ENCODE data around the gene PDE7B.

The PDE7B gene

GRCh38 chr6:135842618-135843392 is 8.7 kb upstream of the PDE7B start:
- Histone ChIP-seq H2BK120ac (ENCODE audit: insufficient read depth, low read length, poor library complexity) (no peak overlapping the region), H3K79me1 (ENCODE audit: low read length) (no peaks in the 10 kb centered on the region), H3K27me3 (ENCODE audit: insufficient read depth, low read length) (no peaks in the 10 kb centered on the region), H3K23ac (ENCODE audit: low read length) (no peak overlapping the region), H2BK12ac (ENCODE audit: low read length) (no peak overlapping the region), H2BK5ac (ENCODE audit: low read depth, low read length, poor library complexity) (no peak overlapping the region), H3K18ac (ENCODE audit: low read length) (no peak overlapping the region), H3K9ac (ENCODE audit: low read length) (no peak overlapping the region), H4K8ac (ENCODE audit: low read depth, low read length) (no peak overlapping the region), H3K14ac (ENCODE audit: low read length) (no peak overlapping the region), H2AFZ (ENCODE audit: insufficient read depth, low read length, poor library complexity) (no peak overlapping the region), H2AK5ac (ENCODE audit: low read length) (no peak overlapping the region), H3K79me2 (ENCODE audit: control insufficient read depth, insufficient read depth, low read length, poor library complexity) (no peaks in the 10 kb centered on the region), H3K4ac (ENCODE audit: low read depth, low read length) (no peak overlapping the region), H3K9me3 (ENCODE audit: insufficient read depth, low read depth, low read length) (no peaks in the 10 kb centered on the region), H3K36me3 (ENCODE audit: control insufficient read depth in 1 of 2, insufficient read depth in 2 of 2, low read length in 2 of 2) (no peaks in the 10 kb centered on the region), H3K4me2 (ENCODE audit: low read length) (no peak overlapping the region), H3K4me3 (ENCODE audit: low read depth, low read length) (no peak overlapping the region), H4K12ac (ENCODE audit: low read depth, low read length) (no peak overlapping the region), H3K27ac (ENCODE audit: low read depth, low read length) (no peak overlapping the region), H4K91ac (ENCODE audit: low read depth, low read length) (no peak overlapping the region), H3K4me1 (ENCODE audit: control insufficient read depth in 1 of 2, insufficient read depth in 2 of 2, low read length in 2 of 2) (no peaks in the 10 kb centered on the region)
- no CpG with 5 or more reads among the region's 6 CpGs for WGBS (ENCODE audit: extremely low coverage, insufficient coverage, insufficient read length)
- no peak for DNase-seq

DNA sequence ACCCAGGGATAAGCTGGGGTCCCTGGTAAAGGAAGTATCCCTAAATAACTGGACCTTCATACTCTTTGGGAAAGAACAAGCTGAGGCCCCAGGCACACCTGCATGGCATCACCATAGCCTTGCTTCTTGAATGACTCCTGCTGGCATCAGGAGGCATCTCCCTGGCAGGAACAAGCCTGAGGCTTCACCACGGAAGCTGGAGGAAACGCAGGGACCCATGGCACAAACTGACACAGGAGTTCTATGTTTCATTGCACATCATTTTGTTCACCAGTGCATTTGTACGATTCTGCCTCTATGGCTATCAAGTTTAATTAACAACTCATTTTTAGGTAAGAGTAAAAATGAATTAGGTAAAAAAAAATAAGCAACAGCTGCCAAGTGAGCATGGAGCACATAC is 619 bp upstream of the PDE7B start:
- no peak overlapping the region for H3K4me2 ChIP-seq (ENCODE audit: low read length)
- H4K8ac ChIP-seq (ENCODE audit: low read depth, low read length): no peak overlapping the region
- H2BK12ac ChIP-seq (ENCODE audit: low read length): peak overlapping the region; percentile 83
- H3K79me1 ChIP-seq (ENCODE audit: low read length): no peaks in the 10 kb centered on the region
- no peak overlapping the region for H3K27ac ChIP-seq (ENCODE audit: low read depth, low read length)
- no peak overlapping the region for H3K9ac ChIP-seq (ENCODE audit: low read length)
- no peak overlapping the region for H3K4ac ChIP-seq (ENCODE audit: low read depth, low read length)
- H3K14ac ChIP-seq (ENCODE audit: low read length): no peak overlapping the region
- no peaks in the 10 kb centered on the region for H3K36me3 ChIP-seq (ENCODE audit: control insufficient read depth in 1 of 2, insufficient read depth in 2 of 2, low read length in 2 of 2)
- no peak overlapping the region for H2AFZ ChIP-seq (ENCODE audit: insufficient read depth, low read length, poor library complexity)
- no peak overlapping the region for H3K4me3 ChIP-seq (ENCODE audit: low read depth, low read length)
- WGBS (ENCODE audit: extremely low coverage, insufficient coverage, insufficient read length): no CpG with 5 or more reads among the region's 3 CpGs
- no peak overlapping the region for H2AK5ac ChIP-seq (ENCODE audit: low read length)
- no peak overlapping the region for H3K23ac ChIP-seq (ENCODE audit: low read length)
- peak overlapping the region; percentile 12 for H2BK120ac ChIP-seq (ENCODE audit: insufficient read depth, low read length, poor library complexity)
- no peak overlapping the region for H4K91ac ChIP-seq (ENCODE audit: low read depth, low read length)
- H3K79me2 ChIP-seq (ENCODE audit: control insufficient read depth, insufficient read depth, low read length, poor library complexity): no peaks in the 10 kb centered on the region
- no peak for DNase-seq
- no peaks in the 10 kb centered on the region for H3K9me3 ChIP-seq (ENCODE audit: insufficient read depth, low read depth, low read length)
- no peak overlapping the region for H4K12ac ChIP-seq (ENCODE audit: low read depth, low read length)
- H3K18ac ChIP-seq (ENCODE audit: low read length): no peak overlapping the region
- H2BK5ac ChIP-seq (ENCODE audit: low read depth, low read length, poor library complexity): no peak overlapping the region
- no peaks in the 10 kb centered on the region for H3K27me3 ChIP-seq (ENCODE audit: insufficient read depth, low read length)
- no peaks in the 10 kb centered on the region for H3K4me1 ChIP-seq (ENCODE audit: control insufficient read depth in 1 of 2, insufficient read depth in 2 of 2, low read length in 2 of 2)

GRCh38 chr6:135852746-135853145 is 1.2 kb downstream of the PDE7B start:
- Histone ChIP-seq H3K14ac (ENCODE audit: low read length) (no peak overlapping the region), H3K79me1 (ENCODE audit: low read length) (no peaks in the 10 kb centered on the region), H3K36me3 (ENCODE audit: control insufficient read depth in 1 of 2, insufficient read depth in 2 of 2, low read length in 2 of 2) (no peaks in the 10 kb centered on the region), H3K9me3 (ENCODE audit: insufficient read depth, low read depth, low read length) (no peaks in the 10 kb centered on the region), H3K18ac (ENCODE audit: low read length) (no peak overlapping the region), H2BK5ac (ENCODE audit: low read depth, low read length, poor library complexity) (no peak overlapping the region), H3K4me1 (ENCODE audit: control insufficient read depth in 1 of 2, insufficient read depth in 2 of 2, low read length in 2 of 2) (no peaks in the 10 kb centered on the region), H3K23ac (ENCODE audit: low read length) (no peak overlapping the region), H3K4me2 (ENCODE audit: low read length) (no peak overlapping the region), H2BK12ac (ENCODE audit: low read length) (no peak overlapping the region), H2AFZ (ENCODE audit: insufficient read depth, low read length, poor library complexity) (no peak overlapping the region), H3K4me3 (ENCODE audit: low read depth, low read length) (no peak overlapping the region), H2BK120ac (ENCODE audit: insufficient read depth, low read length, poor library complexity) (no peak overlapping the region), H3K9ac (ENCODE audit: low read length) (no peak overlapping the region), H4K8ac (ENCODE audit: low read depth, low read length) (no peak overlapping the region), H2AK5ac (ENCODE audit: low read length) (no peak overlapping the region), H3K27ac (ENCODE audit: low read depth, low read length) (no peak overlapping the region), H3K4ac (ENCODE audit: low read depth, low read length) (no peak overlapping the region), H3K79me2 (ENCODE audit: control insufficient read depth, insufficient read depth, low read length, poor library complexity) (no peaks in the 10 kb centered on the region), H3K27me3 (ENCODE audit: insufficient read depth, low read length) (no peaks in the 10 kb centered on the region), H4K12ac (ENCODE audit: low read depth, low read length) (no peak overlapping the region), H4K91ac (ENCODE audit: low read depth, low read length) (no peak overlapping the region)
- WGBS (ENCODE audit: extremely low coverage, insufficient coverage, insufficient read length): no CpG with 5 or more reads among the region's 1 CpG
- no peak for DNase-seq

DNA sequence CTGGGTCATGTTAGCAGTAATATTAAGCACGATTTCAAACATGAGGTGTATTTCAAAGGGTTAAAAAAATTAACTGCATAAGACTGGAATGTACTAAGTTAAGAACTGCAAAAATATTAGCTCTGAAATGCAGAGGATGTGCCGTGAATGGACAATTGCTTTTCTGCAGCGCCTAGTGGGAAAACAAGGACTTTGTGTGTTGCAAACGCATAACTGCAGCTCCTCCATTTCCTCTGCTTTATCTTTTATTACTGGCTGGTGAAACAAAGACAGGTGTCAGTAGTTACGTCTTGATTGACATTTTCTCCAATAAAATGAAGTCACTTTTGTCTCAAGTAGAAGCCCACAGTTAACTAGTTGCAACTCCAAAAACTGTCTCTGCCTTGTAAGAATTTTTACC is 1.7 kb downstream of the PDE7B start:
- no CpG with 5 or more reads among the region's 5 CpGs for WGBS (ENCODE audit: extremely low coverage, insufficient coverage, insufficient read length)
- Histone ChIP-seq H2BK12ac (ENCODE audit: low read length) (no peak overlapping the region), H3K9me3 (ENCODE audit: insufficient read depth, low read depth, low read length) (no peaks in the 10 kb centered on the region), H3K36me3 (ENCODE audit: control insufficient read depth in 1 of 2, insufficient read depth in 2 of 2, low read length in 2 of 2) (no peaks in the 10 kb centered on the region), H2AK5ac (ENCODE audit: low read length) (no peak overlapping the region), H3K4me2 (ENCODE audit: low read length) (no peak overlapping the region), H3K4me3 (ENCODE audit: low read depth, low read length) (no peak overlapping the region), H3K27ac (ENCODE audit: low read depth, low read length) (no peak overlapping the region), H3K79me1 (ENCODE audit: low read length) (no peaks in the 10 kb centered on the region), H2AFZ (ENCODE audit: insufficient read depth, low read length, poor library complexity) (no peak overlapping the region), H4K8ac (ENCODE audit: low read depth, low read length) (no peak overlapping the region), H4K12ac (ENCODE audit: low read depth, low read length) (no peak overlapping the region), H3K4ac (ENCODE audit: low read depth, low read length) (no peak overlapping the region), H3K27me3 (ENCODE audit: insufficient read depth, low read length) (no peaks in the 10 kb centered on the region), H3K23ac (ENCODE audit: low read length) (no peak overlapping the region), H3K79me2 (ENCODE audit: control insufficient read depth, insufficient read depth, low read length, poor library complexity) (no peaks in the 10 kb centered on the region), H2BK5ac (ENCODE audit: low read depth, low read length, poor library complexity) (no peak overlapping the region), H4K91ac (ENCODE audit: low read depth, low read length) (no peak overlapping the region), H3K9ac (ENCODE audit: low read length) (no peak overlapping the region), H3K14ac (ENCODE audit: low read length) (no peak overlapping the region), H2BK120ac (ENCODE audit: insufficient read depth, low read length, poor library complexity) (no peak overlapping the region), H3K18ac (ENCODE audit: low read length) (no peak overlapping the region), H3K4me1 (ENCODE audit: control insufficient read depth in 1 of 2, insufficient read depth in 2 of 2, low read length in 2 of 2) (no peaks in the 10 kb centered on the region)
- no peak for DNase-seq
